ENCODE results near the gene TPST1.

Gene TPST1

DNA sequence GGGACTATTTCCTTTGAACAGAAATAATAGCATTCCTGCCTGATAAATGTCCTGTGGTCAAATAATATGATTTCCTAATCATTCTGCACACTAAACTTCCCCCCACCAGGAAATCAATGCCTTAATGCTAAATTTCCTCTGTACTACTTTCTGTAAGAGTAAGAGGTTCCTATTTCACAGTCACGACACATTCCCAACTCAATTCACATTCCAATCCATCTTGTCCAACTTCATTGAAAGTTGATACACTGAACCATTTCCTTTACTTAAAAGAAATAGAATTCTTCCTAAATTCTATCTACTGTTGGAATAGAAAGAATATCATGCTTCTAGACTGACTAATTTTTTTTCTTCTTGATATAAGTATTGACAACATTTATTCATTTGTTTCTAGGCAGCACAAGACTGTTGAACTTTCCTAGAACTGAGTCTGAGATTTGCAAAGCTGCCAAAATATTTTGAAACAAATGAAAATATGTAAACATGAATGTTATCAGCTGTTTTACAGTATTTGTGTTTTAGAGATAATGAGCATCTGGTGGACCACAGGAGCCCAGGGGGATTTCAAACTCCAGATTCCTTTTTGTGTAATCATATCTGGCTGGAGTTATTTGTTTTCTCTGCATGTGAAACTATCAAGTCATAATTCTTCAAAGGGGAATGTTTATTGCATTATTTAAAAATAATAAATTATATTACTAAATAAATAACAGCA is 121.5 kb downstream of the TPST1 start:
- ATAC-seq (replicated peaks) (no peak), DNase-seq (no peak)
- Mint-ChIP-seq H3K4me3 (no peak overlapping the region), H3K4me1 (peaks cover 4 to 7% of the 10 kb centered on the region in 2 donors), H3K9me3 (peaks cover 7 to 9% of the 10 kb centered on the region in 2 donors), H3K36me3 (peaks cover 13 to 20% of the 10 kb centered on the region in 2 donors), H3K27ac (no peak overlapping the region), H3K27me3 (no peaks in the 10 kb centered on the region)

GRCh38 chr7:66330961-66331360 is 125.8 kb downstream of the TPST1 start:
- peaks cover 16 to 21% of the 10 kb centered on the region in 2 donors for H3K36me3 Mint-ChIP-seq
- H3K27ac Mint-ChIP-seq: no peak overlapping the region
- H3K9me3 Mint-ChIP-seq: peaks cover 0 to 6% of the 10 kb centered on the region in 2 donors
- DNase-seq (no peak), ATAC-seq (replicated peaks) (no peak)
- no peak overlapping the region for H3K4me3 Mint-ChIP-seq
- H3K27me3 Mint-ChIP-seq: no peaks in the 10 kb centered on the region
- H3K4me1 Mint-ChIP-seq: no peaks in the 10 kb centered on the region

GRCh38 chr7:66331883-66332282 is 126.7 kb downstream of the TPST1 start:
- Mint-ChIP-seq H3K27me3 (no peaks in the 10 kb centered on the region), H3K27ac (no peak overlapping the region), H3K9me3 (peaks cover 7 to 14% of the 10 kb centered on the region in 2 donors), H3K36me3 (peaks cover 21 to 28% of the 10 kb centered on the region in 2 donors), H3K4me3 (no peak overlapping the region), H3K4me1 (no peaks in the 10 kb centered on the region)
- DNase-seq (no peak), ATAC-seq (replicated peaks) (no peak)

DNA sequence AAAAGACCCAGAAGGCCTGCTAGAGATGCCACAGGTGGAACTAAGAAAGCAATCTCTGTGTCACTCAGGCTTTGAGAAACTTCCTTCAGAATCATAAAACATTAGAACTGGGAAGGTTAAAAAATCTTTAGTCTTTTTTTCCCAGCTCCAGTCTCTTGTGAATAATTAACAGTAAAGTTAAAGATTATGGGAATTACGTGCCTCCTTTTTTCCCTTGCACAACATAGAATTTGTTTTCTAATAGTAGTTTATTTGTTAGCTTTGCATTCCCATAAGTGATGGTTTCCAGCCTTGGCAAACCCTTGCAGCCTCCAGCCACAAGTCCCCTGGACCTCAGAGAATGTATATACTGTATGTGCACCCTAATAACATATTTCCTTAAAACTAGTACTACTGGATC is 128.3 kb downstream of the TPST1 start:
- ATAC-seq (replicated peaks) (no peak), DNase-seq (no peak)
- no peak overlapping the region for H3K27ac Mint-ChIP-seq
- peaks cover 15% of the 10 kb centered on the region in 2 donors for H3K9me3 Mint-ChIP-seq
- no peaks in the 10 kb centered on the region for H3K4me1 Mint-ChIP-seq
- peaks cover 23 to 29% of the 10 kb centered on the region in 2 donors for H3K36me3 Mint-ChIP-seq
- no peak overlapping the region for H3K4me3 Mint-ChIP-seq
- no peaks in the 10 kb centered on the region for H3K27me3 Mint-ChIP-seq

- H3K4me3 Mint-ChIP-seq: no peak overlapping the region
- H3K27ac Mint-ChIP-seq: no peak overlapping the region
- DNase-seq: no peak
- no peaks in the 10 kb centered on the region for H3K4me1 Mint-ChIP-seq
- peaks cover 30 to 35% of the 10 kb centered on the region in 2 donors for H3K36me3 Mint-ChIP-seq
- no peak for ATAC-seq (replicated peaks)
- H3K27me3 Mint-ChIP-seq: no peaks in the 10 kb centered on the region
- H3K9me3 Mint-ChIP-seq: peaks cover 21 to 26% of the 10 kb centered on the region in 2 donors
Measured at GRCh38 chr7:66335318-66335717, 130.2 kb downstream of the TPST1 start.

DNA sequence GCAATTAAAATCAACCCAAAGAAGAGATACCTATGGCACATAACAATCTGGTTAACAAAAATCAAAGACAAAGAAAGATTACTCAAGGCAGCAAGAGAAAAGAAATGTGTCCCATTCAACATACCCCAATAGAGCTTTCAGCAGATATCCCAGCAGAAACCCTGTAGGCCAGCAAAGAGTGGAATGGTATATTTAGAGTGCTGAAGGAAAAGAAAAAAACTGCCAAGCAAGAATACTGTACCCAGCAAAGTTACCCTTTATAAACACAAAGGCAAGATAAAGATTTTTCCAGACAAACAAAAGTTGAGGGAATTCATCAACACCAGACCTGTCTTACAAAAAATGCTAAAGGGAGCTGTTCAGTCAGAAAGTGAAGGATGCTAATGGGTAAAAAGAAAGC is 131.6 kb downstream of the TPST1 start:
- peaks cover 21 to 26% of the 10 kb centered on the region in 2 donors for H3K9me3 Mint-ChIP-seq
- DNase-seq (no peak), ATAC-seq (replicated peaks) (no peak)
- H3K4me1 Mint-ChIP-seq: peaks cover 0 to 3% of the 10 kb centered on the region in 2 donors
- H3K36me3 Mint-ChIP-seq: peaks cover 33 to 39% of the 10 kb centered on the region in 2 donors
- no peaks in the 10 kb centered on the region for H3K27me3 Mint-ChIP-seq
- H3K4me3 Mint-ChIP-seq: no peak overlapping the region
- H3K27ac Mint-ChIP-seq: no peak overlapping the region

- DNase-seq (no peak), ATAC-seq (replicated peaks) (no peak)
- peaks cover 1 to 5% of the 10 kb centered on the region in 2 donors for H3K4me1 Mint-ChIP-seq
- H3K36me3 Mint-ChIP-seq: peaks cover 33 to 41% of the 10 kb centered on the region in 2 donors
- no peaks in the 10 kb centered on the region for H3K27me3 Mint-ChIP-seq
- no peak overlapping the region for H3K27ac Mint-ChIP-seq
- H3K9me3 Mint-ChIP-seq: peaks cover 21 to 31% of the 10 kb centered on the region in 2 donors
- H3K4me3 Mint-ChIP-seq: no peak overlapping the region
Measured at GRCh38 chr7:66339141-66339540, 134.0 kb downstream of the TPST1 start.

DNA sequence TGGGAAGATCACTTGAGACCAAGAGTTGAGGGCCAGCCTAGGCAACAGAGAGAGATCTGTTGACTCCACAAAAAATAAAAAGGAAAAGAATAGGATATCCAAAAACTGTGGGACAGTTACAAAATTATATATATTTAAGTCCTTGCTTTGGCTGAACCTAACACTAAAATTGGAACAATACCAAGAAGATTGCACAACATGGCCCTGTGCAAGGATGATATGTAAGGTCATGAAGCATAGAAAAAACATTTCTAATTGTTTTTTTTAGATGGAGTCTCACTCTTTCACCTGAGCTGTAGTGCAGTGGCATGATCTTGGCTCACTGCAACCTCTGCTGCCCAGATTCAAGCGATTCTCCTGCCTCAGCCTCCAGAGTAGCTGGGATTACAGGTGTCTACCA is 139.0 kb downstream of the TPST1 start:
- Mint-ChIP-seq H3K27ac (no peak overlapping the region), H3K36me3 (peaks cover 21 to 24% of the 10 kb centered on the region in 2 donors), H3K9me3 (peaks cover 4 to 14% of the 10 kb centered on the region in 2 donors), H3K4me3 (no peak overlapping the region), H3K4me1 (peaks cover 12 to 19% of the 10 kb centered on the region in 2 donors), H3K27me3 (no peaks in the 10 kb centered on the region)
- DNase-seq: no peak
- ATAC-seq (replicated peaks): no peak

DNA sequence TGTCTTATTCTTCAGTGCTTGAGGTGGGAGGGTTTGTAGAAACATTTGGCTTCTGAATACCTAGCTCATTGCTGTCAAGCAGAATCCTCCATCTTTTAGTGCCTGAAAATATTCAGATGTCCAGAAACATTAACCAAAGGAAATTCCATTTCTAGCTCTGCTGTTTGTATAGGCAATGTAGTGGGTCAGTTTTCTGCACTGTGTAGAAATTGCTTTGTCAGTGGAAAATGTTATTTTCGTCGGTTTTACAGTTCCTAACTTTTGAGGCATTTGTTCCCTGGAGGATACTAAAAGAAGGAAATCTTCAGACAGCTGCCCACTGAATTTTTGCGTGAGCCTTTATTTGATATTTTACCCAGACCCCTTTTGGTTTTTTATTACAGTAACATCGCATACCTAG is 143.4 kb downstream of the TPST1 start:
- no peaks in the 10 kb centered on the region for H3K27me3 Mint-ChIP-seq
- H3K9me3 Mint-ChIP-seq: peaks cover 0 to 6% of the 10 kb centered on the region in 2 donors
- H3K4me1 Mint-ChIP-seq: peaks cover 11 to 19% of the 10 kb centered on the region in 2 donors
- H3K27ac Mint-ChIP-seq: peak overlapping the region; percentile 34
- DNase-seq: no peak
- peaks cover 8 to 10% of the 10 kb centered on the region in 2 donors for H3K36me3 Mint-ChIP-seq
- ATAC-seq (replicated peaks): no peak
- H3K4me3 Mint-ChIP-seq: no peak overlapping the region

- H3K9me3 Mint-ChIP-seq: peaks cover 0 to 4% of the 10 kb centered on the region in 2 donors
- H3K36me3 Mint-ChIP-seq: peaks cover 5 to 6% of the 10 kb centered on the region in 2 donors
- H3K27me3 Mint-ChIP-seq: no peaks in the 10 kb centered on the region
- H3K4me1 Mint-ChIP-seq: peaks cover 11 to 19% of the 10 kb centered on the region in 2 donors
- no peak overlapping the region for H3K4me3 Mint-ChIP-seq
- ATAC-seq (replicated peaks) (peak; percentile 45 to 65), DNase-seq (no peak)
- H3K27ac Mint-ChIP-seq: peak overlapping the region; percentile 34
Measured at GRCh38 chr7:66348959-66349358, 143.8 kb downstream of the TPST1 start.

GRCh38 chr7:66352071-66352470 is 146.9 kb downstream of the TPST1 start:
- H3K27ac Mint-ChIP-seq: no peak overlapping the region
- ATAC-seq (replicated peaks): no peak
- H3K4me3 Mint-ChIP-seq: no peak overlapping the region
- no peak for DNase-seq
- peaks cover 5 to 6% of the 10 kb centered on the region in 2 donors for H3K36me3 Mint-ChIP-seq
- no peaks in the 10 kb centered on the region for H3K9me3 Mint-ChIP-seq
- H3K4me1 Mint-ChIP-seq: peaks cover 11 to 19% of the 10 kb centered on the region in 2 donors
- no peaks in the 10 kb centered on the region for H3K27me3 Mint-ChIP-seq

DNA sequence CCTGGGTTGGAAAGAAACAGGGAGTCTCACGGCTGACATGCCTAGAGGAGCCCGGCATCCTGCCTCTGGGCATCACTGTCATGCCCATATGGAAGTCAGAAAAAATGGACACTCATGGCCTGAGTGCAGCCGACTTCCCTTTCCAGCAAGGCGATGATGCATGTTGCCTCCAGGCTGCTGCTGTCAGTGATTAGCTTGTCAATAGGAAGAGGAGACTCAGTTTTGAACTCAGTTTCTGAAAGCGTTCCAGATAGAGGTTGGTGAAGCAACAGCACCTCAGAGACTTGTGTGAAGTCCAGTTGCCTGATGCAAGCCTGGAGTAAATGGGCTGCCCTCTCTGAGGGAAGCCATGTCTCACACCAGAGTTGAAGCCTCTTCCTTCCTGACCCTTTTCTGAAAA is 148.4 kb downstream of the TPST1 start:
- DNase-seq (no peak), ATAC-seq (replicated peaks) (no peak)
- Mint-ChIP-seq H3K27ac (no peak overlapping the region), H3K4me1 (peaks cover 4 to 11% of the 10 kb centered on the region in 2 donors), H3K9me3 (no peaks in the 10 kb centered on the region), H3K4me3 (no peak overlapping the region), H3K36me3 (peaks cover 5% of the 10 kb centered on the region in 2 donors), H3K27me3 (no peaks in the 10 kb centered on the region)

DNA sequence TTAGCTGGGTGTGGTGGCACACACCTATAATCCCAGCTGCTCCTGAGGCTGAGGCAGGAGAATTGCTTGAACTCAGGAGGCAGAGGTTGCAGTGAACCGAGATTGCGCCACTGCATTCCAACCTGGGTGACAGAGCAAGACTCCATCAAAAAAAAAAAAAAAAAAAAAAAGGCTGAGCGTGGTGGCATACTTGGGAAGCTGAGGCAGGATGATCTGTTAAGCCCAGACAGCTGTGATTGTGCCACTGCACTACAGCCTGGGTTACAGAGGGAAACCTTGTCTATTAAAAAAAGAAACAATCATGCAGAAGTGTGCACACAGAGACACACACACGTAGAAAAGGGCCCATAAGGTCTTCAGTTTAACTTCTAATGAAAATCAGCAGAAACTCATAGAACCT is 150.6 kb downstream of the TPST1 start:
- DNase-seq: no peak

GRCh38 chr7:66356277-66356721 is 151.2 kb downstream of the TPST1 start:
- no peak for DNase-seq
- Mint-ChIP-seq H3K27ac (no peak overlapping the region), H3K4me3 (no peak overlapping the region), H3K27me3 (no peaks in the 10 kb centered on the region), H3K9me3 (no peaks in the 10 kb centered on the region), H3K36me3 (peaks cover 8 to 12% of the 10 kb centered on the region in 2 donors), H3K4me1 (no peaks in the 10 kb centered on the region)
- ATAC-seq (replicated peaks): no peak

More for the DNA sequence above, 150.6 kb downstream of the TPST1 start:
- Mint-ChIP-seq H3K9me3 (no peaks in the 10 kb centered on the region), H3K27ac (no peak overlapping the region), H3K27me3 (no peaks in the 10 kb centered on the region), H3K4me3 (no peak overlapping the region), H3K36me3 (peaks cover 5 to 6% of the 10 kb centered on the region in 2 donors), H3K4me1 (no peaks in the 10 kb centered on the region)
- no peak for ATAC-seq (replicated peaks)

DNA sequence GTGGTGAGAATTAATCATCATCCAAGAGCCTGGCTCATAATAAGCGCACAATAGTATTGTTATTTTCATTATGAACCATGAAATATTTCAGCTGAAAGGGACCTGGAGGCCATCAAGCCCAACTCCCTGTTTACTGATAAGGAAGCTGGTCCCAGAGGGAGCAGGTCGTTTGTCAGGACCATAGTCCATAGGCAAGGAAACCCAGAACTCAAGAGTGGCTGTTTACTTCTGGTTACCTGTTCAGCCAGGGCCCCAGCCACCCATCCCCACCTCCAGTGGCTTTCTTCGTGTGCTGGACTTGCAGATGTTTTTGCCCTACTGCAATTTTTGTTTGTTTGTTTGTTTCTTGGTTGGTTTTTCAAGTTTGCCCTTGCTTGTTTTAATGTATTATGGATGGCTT is 152.0 kb downstream of the TPST1 start:
- no peak overlapping the region for H3K4me3 Mint-ChIP-seq
- H3K9me3 Mint-ChIP-seq: no peaks in the 10 kb centered on the region
- no peak for DNase-seq
- H3K27me3 Mint-ChIP-seq: no peaks in the 10 kb centered on the region
- H3K4me1 Mint-ChIP-seq: no peaks in the 10 kb centered on the region
- no peak overlapping the region for H3K27ac Mint-ChIP-seq
- peaks cover 8 to 16% of the 10 kb centered on the region in 2 donors for H3K36me3 Mint-ChIP-seq
- ATAC-seq (replicated peaks): no peak

Measured in stimulated activated naive B cell treated with anti-CD40 and anti-IgM and Interleukin-4, amounts not matched to agents 10 μg/mL and 1 μg/mL and 100 μg/mL, for 72 hours (primary cell).